ENCODE measurements around the gene FDX2. TPM values are rescaled to one million over a fixed set of nuclear protein-coding genes. Genes with fewer than 3 reads are reported as not detected.
A peak's percentile ranks its signal among the peaks of the same experiment; 100 is the strongest.
"Not testable (repeated sequence)": the region's sequence is repeated elsewhere in the genome, so short reads cannot be mapped to it uniquely, and the experiment has no call there.

FDX2 gene
- total RNA-seq (2014; rRNA removed; shearing (Covaris generic)), result 25.2 and 26.2 TPM in 2 replicates

DNA sequence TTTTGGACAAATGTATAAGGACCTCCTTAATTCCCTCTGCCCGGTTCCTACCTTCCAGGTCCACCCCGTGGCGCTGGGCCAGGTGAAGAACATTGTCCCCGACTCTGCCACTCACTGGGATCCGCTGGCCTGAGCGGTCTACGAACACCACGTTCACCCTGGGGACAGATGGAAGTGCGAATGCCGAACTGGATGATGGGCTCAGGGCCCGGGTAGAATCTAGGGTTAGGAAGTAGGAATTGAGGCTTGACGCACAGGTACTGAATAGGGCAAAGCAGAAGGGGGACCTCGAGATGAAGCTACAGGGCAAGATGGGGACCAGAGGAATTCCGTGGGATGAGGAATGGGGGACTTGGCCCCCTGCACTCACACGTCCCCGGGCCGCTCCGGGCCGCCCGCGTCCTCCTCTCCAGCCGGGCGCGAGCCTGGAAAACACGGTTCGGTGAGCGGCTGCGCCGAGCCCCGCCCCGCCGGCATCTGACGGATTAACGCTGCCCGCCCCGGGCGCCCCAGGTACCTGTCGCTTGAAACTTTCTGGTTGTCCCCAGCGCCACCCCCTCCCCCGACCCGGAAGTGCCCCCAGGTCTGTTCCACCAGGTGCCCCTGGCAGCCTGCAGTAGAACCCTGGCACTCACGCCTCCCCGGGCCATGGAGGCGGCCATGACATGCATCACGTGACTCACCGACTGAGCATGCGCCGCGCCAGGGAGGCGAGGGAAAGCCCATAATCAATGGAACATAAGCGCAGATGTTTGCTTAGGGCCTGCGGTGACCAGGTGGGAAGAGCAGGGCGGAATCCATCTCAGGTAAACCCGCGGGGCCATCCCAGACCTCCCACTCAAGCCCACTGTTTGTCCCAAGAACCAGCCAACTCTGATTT, at the start of gene FDX2:
Gene FDX2 (minus strand): TSS at position 681 of the 880 bp plus-strand sequence. CDS start 19 bp downstream, at position 662.
- in situ Hi-C loops (cut with HindIII; ENCODE audit: low sequenced_read_pairs), result no loop called here
- DNase-seq (ENCODE audit: low spot score), result peak; percentile 86

DNA sequence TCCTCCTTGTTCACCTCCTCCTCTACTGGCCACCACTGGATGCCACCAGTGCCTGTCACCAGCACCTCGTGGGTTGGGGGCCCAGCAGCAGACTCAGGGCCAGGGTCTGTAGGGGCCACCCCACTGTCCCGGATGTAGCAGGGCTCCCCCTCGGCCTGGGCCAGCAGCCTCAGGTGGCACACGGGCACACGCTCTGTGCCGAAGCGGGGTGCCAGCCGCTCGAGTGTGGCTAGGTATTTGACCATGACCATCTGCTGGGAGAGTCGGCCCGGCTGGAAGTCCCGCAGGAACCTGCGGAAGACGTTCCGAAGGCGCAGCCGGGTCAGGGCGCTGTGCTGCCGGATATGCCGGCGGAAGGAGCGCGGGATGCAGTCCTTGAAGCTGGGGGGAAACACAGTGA, 49.7 kb upstream of the FDX2 start:
- no peak for DNase-seq (ENCODE audit: low spot score)
- in situ Hi-C loops (cut with HindIII; ENCODE audit: low sequenced_read_pairs), result no loop called here

DNA sequence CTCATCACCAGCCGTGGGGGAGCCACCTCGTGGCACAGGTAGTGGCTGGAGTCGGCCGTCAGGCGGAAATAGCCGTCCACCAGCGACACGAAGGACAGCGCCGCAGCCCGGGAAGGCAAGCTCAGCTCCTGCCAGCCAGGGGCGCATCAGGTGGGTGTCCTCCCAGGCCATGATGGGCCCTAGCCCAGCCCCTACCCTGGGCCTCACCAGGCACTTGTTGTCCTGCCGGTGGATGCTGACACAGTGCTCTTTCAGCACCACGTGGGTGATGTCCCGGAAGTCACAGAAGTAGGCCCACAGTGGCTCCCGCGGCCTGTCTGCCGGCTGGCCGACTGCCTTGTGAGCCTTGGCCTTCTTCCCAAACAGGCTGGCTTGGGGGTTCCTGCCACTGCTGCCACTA, 48.8 kb upstream of the FDX2 start:
- in situ Hi-C loops (cut with HindIII; ENCODE audit: low sequenced_read_pairs), result no loop called here
- peak; percentile 19 for DNase-seq (ENCODE audit: low spot score)

DNA sequence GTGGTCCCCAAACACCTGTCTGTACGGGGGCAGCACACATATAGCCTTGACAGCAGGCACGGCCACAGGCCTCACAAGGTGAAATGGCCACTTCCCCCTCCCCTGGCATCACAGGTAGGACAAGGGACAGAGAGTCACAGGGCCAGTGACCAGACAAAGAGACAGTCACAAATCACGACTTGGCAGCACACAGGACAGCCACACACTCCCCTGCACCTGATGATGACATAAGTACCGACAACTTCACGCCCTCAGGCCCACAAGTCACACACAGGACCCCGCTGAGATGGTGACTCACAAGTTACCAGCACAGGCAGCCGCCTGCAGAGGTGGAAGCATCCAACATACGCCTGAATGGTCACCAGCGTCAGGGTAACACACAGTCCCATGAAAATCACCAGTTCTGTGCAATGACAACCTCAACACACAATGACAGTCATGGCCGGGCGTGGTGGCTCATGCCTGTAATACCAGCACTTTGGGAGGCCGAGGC, 48.0 kb upstream of the FDX2 start:
- DNase-seq (ENCODE audit: low spot score), result no peak
- in situ Hi-C loops (cut with HindIII; ENCODE audit: low sequenced_read_pairs), result no loop called here

DNA sequence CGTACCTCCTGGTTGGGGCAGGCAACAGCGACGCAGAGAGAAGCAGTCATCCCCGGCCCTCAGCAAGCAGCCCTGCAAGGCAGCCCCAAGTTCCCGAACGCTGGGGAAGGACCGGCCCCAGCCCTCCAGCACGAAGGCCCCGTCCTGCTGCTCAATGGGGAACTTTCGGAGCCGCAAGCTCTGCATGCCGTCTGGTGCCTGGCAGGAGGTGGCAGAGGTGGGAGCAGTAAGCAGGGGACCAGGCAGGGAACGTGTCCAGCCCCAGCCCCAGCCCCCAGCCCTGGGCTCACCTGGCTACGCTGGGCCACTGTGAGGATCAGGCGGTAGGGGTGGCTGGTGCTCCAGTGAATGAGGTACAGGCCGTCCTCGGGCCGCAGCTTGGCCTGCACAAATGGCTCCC, 46.4 kb upstream of the FDX2 start:
- in situ Hi-C loops (cut with HindIII; ENCODE audit: low sequenced_read_pairs), result no loop called here
- DNase-seq (ENCODE audit: low spot score), result no peak

DNA sequence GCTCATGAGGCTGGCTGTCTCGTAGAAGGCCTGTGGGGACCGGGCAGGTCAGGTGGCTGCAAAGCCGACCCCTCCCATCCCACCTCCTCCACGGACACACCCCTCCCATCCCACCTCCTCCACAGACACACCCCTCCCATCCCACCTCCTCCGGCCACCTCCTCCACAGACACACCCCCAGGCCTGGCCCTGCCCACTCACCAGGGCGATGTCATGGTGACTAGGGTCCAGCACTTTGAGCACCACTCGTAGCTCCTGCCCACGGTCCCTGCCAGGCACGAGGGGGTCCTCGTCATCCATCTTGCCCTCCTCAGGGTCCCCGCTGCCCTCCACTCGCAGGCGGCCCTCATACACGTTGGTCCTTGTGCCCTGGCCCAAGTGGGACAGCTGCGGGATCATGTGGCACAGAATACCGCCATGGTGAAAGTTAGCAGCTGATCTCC, 45.8 kb upstream of the FDX2 start:
- DNase-seq (ENCODE audit: low spot score), result no peak
- in situ Hi-C loops (cut with HindIII; ENCODE audit: low sequenced_read_pairs), result no loop called here

DNA sequence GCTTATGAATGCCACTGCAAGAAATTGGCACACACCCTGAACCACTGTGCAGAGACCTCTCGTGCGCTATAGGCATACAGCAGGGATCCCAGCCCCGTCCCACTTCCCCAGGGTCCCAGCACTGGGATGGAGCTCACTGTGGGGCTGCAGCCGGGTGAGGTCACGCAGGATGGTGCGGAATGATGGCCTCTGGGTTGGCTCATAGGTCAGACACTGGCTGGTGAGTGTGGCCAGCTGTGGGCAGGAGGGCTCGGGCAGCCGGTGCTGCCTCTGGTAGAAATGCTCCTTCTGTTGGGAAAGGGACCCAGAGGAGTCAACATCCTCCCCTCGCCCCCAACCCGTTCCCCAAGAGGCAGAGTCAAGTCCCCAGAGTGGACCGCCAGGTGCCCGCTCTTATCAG, 40.6 kb upstream of the FDX2 start:
- no peak for DNase-seq (ENCODE audit: low spot score)
- in situ Hi-C loops (cut with HindIII; ENCODE audit: low sequenced_read_pairs), result no loop called here

DNA sequence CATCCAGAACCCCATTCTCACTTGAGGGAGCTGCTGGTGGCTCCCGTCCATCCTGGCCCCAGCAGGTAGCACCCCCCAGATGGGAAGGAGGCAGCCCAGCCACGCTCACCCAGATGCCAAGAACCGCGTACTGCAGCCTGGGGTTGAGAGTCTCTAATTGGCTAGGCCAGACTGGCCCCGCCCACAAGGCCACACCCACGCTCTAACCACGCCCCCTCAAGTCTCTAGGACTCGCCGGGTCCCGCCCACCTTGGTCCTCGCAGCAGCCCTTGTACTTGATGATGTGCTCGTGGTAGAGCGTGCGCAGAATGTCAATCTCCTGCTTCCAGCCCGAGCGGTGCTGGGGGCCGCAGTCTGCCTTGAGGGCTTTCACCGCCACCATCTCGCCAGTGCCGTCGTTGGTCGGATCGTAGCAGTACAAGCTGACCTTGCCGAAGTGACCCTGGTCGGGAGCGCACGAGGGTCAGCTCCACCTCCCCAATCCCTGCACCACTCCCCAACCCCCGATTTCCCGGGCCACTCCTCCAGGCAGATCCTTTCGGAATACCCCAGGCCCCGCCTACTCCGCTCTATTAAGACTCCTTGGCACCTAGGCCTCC, 38.1 kb upstream of the FDX2 start:
- in situ Hi-C loops (cut with HindIII; ENCODE audit: low sequenced_read_pairs), result no loop called here
- DNase-seq (ENCODE audit: low spot score), result no peak

DNA sequence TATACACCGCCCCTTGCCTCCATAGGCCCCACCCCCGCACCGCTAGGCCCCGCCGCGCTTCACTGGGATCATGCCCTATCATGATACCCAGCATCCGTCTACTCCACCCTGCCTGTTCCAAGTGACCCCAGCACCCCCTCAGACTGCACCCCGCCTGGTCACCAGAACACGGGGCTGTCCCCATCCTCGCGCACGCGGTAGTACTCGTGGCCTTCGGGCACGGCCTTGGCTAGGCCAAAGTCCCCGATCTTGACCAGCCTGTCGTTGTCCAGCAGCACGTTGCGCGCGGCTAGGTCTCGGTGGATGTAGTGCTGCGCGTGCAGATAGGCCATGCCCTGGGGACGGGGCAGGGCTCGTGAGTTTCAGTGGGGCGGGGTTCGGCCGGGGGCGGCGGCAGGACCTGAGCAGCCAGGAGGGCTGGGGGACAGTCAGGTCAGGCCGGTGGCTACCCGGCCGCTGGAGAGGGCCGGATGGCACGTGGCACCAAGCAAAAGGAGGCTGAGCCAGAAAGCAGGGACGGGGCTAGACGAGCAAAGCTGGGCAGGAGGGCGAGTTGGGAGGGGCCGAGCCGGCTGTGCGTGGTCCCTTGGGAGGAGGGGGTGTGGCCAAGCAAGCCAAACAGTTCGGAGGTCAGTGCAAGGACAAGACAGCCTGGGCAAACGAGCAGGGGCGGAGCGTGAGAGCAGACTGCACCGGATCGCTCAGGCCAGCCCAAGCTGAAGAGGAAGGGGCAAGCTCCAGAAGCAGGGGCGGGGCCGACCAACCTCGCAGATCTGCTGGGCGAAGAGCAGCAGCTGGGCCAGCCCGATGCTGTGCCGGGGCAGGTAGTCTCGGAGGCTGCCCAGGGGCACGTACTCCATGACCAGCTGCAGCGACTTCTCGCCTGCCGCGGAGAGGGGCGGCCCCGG, 37.2 kb upstream of the FDX2 start:
- DNase-seq (ENCODE audit: low spot score), result no peak
- in situ Hi-C loops (cut with HindIII; ENCODE audit: low sequenced_read_pairs), result no loop called here

DNA sequence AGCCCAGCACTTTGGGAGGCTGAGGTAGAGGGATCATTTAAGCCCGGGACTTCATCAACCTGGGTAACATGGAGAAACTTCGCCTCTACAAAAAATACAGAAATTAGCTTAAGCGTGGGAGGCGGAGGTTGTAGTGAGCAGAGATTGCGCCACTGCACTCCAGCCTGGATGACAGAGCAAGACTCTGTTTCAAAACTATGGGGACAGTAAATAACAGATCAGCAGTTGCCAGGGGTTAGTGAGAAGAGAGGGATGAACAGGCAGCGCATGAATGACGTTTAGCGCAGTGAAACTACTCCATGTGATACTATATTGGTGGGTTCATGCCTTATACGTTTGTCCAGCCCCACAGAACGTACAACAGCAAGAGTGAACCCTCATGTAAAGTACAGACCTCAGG, 30.7 kb upstream of the FDX2 start:
- in situ Hi-C loops (cut with HindIII; ENCODE audit: low sequenced_read_pairs), result no loop called here

DNA sequence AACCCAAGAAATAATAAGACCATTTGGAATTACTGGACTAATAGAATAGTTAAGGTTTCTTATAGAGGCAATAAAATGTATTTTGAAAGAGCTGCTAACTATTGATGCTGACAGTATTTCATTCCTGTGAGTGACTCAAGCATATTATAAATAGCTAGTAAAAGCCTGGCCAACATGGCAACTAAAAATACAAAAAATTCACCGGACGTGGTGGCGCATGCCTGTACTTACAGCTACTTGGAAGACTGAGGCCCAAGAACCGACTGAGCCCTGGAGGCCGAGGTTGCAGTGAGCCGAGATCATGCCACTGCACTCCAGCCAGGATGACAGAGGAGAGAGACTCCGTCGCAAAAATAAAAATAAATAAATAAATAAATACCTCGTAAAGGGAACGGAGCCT, 29.0 kb upstream of the FDX2 start:
- in situ Hi-C loops (cut with HindIII; ENCODE audit: low sequenced_read_pairs), result no loop called here
- no peak for DNase-seq (ENCODE audit: low spot score)

More for the DNA sequence above, 30.7 kb upstream of the FDX2 start:
- no peak for DNase-seq (ENCODE audit: low spot score)

DNA sequence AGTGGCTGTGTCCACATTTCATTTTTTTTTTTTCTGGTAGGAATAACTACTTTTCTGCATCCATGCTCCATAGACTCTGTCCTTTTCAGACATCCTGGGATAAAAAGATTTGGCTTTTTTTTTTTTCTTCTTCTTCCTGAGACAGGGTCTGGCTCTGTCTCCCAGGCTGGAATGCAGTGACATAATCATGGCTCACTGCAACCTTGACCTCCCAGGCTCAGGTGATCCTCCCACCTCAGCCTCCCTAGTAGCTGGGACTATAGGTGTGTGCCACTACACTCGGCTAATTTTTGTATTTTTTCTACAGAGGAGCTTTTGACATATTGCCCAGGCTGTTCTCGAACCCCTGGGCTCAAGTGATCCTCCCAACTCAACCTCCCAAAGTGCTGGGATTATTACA, 27.7 kb upstream of the FDX2 start:
- in situ Hi-C loops (cut with HindIII; ENCODE audit: low sequenced_read_pairs), result no loop called here

DNA sequence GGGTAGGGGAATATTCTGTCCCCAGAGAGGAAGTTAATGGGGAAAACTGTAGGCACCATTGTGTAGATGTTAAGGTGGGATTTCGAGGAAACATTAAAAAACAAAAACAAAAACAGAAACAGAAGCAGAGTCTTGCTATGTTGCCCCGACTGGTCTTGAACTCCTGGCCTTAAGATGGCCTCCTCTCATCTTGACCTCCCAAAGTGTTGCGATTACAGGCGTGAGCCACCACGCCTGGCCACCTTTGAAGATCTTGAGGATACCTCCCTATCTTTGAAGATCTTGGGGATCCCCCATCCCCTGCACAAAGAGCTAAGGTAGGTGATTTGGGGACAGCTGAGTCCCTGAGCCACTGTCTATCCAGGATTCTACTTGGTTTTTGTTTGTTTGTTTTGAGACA, 24.2 kb upstream of the FDX2 start:
- in situ Hi-C loops (cut with HindIII; ENCODE audit: low sequenced_read_pairs), result no loop called here
- no peak for DNase-seq (ENCODE audit: low spot score)

More for the DNA sequence above, 27.7 kb upstream of the FDX2 start:
- no peak for DNase-seq (ENCODE audit: low spot score)

DNA sequence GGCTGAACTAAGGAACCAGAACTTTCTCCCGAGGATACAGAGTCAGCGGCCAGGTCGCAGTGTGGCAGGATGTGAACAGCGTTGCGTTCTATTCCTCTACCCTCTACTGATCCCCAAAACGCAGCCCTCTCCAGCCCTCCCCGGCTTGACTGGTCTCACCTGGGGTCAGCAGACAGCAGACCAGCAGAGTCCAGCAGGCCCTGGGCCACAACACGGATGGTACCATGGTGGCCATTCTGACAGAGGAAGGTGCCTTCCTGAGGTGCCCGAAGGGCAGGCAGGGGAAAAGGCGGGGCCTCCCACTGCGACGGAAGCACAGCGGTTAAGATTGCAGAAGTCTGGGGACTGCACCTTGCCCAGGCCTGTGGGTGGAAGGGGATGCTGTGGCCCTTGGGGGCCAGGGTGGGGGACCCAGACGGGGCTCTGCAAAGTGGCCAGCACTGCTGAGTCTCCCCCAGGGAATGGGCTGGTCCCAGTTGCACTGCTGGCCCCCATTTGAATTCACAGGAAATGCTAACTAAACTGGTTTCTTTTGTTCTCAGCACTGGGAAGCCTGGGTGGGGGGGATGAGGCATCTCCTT, 23.7 kb upstream of the FDX2 start, which contains the start of gene ICAM3:
Gene ICAM3 (minus strand): TSS at position 245 of the 581 bp plus-strand sequence. CDS start 10 bp downstream, at position 235.
- in situ Hi-C loops (cut with HindIII; ENCODE audit: low sequenced_read_pairs), result no loop called here
- no peak for DNase-seq (ENCODE audit: low spot score)

DNA sequence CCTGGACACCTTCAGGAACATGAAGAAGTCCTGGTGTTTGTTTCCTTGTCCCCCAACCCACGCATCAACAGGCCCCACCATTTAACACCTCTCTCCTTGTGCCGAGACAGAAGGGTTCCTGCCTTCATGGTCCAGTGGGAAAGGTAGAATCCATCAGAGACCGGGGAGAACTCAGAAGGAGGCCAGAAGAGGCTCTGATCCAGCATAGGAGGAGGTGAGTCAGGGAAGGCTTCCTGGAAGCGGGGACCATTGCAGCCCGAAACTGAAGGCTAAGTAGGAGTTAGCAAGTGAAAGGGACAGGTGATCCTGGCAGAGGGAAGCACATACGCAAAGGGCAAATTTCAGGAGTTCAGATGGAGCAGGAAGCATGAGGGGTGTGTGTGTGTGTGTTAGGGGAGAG, 23.1 kb upstream of the FDX2 start:
- in situ Hi-C loops (cut with HindIII; ENCODE audit: low sequenced_read_pairs), result no loop called here
- no peak for DNase-seq (ENCODE audit: low spot score)

DNA sequence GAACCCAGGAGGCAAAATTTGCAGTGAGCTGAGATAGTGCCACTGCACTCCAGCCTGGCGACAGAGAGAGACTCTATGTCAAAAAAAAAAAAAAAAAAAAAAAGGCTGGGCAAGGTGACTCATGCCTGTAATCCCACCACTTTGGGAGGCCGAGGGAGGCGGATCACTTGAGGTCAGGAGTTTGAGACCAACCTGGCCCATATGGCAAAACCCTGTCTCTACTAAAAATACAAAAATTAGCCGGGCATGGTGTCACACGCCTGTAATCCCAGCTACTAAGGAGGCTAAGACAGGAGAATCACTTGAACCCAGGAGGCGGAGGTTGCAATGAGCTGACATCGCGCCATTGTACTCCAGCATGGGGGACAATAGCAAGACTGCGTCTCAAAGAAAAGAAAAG, 20.9 kb upstream of the FDX2 start:
- in situ Hi-C loops (cut with HindIII; ENCODE audit: low sequenced_read_pairs); DNase-seq (ENCODE audit: low spot score): not testable (repeated sequence)

DNA sequence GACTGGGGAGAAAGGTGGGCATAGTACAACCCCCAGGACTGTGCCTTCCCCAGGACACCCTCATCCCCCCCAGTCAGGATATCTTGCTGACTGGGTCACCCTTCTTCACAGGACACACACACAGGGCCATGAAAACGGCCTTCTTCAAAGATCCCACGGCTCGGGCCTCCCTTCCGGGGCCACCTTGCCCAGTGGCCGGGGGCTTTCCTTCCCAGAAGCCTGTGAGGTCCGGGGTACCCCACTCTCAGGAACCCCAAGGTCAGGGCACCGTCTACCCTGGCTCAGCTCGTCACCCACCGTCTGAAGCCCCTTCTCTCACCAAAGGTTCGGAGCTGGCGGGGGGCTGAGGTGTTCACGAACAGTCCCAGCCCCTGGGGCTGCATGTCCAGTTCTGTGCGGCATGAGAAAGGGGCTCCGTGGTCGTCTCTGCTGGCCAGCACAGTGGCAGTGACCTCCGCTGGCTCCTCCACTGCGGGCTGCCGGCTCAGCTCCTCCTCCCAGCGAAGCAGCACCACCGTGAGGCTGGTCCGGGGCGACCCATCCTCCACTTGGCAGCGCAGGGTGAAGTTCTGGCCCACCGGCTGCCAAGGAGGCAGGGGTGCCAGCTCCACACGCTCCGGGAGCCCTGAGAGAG, 19.7 kb upstream of the FDX2 start:
- in situ Hi-C loops (cut with HindIII; ENCODE audit: low sequenced_read_pairs), result no loop called here
- DNase-seq (ENCODE audit: low spot score), result no peak

DNA sequence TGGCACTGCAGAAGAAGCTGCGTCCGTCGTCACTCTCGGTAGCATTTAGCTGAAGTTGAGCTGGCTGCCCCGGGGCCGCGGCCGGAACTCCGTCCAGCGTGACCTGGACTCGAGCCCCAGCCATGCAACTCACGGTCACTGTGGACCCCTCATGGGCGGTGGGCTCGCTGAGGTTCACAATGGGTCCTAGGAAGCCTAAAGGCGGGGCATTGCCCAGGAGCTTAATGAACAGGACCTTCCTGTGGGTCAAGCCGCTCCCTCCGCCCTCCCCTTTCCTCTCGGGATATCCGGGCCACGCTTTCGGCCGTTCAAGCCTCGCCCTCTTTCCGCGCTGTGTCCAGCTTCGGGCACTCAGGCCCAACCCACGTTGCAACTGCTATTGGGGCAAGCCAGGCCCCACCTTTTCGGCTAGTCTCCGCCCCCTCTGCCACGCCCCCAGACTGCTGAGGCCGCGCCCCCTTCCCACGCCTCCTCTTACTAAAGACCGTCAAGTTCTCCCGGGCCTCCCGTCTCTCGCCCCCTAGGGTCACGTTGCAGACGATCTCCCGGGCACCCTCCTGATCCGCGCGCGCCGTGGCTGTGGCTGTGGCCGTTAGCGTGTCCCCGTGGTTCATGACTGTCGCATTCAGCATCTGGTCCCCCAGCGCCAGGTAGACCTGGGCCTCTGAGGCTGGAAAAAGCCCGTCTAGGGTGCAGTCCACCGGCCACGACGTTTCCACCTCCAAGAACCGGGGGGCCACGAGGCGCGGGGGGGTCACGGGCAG, 19.0 kb upstream of the FDX2 start:
- DNase-seq (ENCODE audit: low spot score), result peak; percentile 72
- in situ Hi-C loops (cut with HindIII; ENCODE audit: low sequenced_read_pairs), result no loop called here

Data from G401 (cell line).